HG03039 (cell line): ENCODE results near the gene CBX8.

Experiments used
- ATAC-seq: cut with Tn5 transposase; IDR thresholded peaks from one replicate; pipeline ENCODE4 v1.9.1; 2021; ENCODE audit warnings: mild to moderate bottlenecking, moderate library complexity; ENCODE audit not compliant: unreplicated experiment

The CBX8 gene

DNA sequence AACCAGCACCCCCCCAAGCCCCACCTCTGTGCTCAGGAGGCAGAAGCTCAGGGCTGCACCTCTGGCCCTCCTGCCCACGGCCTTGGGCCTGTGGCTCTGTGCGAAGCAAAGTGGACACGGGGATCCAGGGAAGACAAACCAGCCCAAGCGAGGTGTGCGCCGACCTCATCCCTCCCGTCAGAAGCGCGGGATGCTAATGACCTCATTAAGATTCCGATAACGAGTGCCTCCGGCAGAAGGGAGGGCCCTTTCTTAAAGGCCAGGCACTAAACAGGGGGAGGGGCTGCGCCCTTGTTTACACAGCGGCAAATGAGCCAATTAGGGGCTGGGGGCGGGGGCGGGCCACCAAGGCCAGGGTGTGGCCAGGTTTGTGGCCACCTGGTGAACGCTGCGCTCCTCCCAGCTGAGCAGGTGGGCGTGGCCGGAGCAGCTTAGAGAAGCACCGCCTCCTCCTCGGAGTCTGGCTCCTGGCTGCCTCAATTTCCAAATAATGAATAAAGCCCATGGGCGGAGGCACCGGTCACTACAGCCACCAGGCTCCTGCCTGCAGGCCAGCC is 39.2 kb upstream of the CBX8 start:
- ATAC-seq: no peak

DNA sequence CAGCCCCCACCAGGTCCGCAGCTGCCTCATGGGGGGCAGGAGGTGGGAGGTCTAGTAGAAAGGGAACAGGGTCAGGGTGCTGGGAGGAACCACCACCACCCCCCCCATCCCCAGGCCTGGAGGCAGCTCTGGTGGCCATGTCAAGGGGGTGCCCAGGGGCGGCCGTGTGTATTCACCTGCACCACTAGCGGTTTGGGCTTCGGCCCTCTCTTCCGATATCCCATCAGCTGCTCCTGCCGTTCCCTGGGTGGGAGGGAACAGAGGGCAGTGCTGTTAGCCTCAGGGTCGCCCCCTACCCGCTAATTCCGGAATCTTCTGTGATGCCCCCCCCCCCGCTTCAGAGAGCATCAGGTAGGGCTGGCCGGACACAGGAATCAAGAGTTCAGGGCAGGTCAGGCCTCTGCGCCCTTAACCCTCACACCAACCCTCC is 38.6 kb upstream of the CBX8 start:
- ATAC-seq: no peak

DNA sequence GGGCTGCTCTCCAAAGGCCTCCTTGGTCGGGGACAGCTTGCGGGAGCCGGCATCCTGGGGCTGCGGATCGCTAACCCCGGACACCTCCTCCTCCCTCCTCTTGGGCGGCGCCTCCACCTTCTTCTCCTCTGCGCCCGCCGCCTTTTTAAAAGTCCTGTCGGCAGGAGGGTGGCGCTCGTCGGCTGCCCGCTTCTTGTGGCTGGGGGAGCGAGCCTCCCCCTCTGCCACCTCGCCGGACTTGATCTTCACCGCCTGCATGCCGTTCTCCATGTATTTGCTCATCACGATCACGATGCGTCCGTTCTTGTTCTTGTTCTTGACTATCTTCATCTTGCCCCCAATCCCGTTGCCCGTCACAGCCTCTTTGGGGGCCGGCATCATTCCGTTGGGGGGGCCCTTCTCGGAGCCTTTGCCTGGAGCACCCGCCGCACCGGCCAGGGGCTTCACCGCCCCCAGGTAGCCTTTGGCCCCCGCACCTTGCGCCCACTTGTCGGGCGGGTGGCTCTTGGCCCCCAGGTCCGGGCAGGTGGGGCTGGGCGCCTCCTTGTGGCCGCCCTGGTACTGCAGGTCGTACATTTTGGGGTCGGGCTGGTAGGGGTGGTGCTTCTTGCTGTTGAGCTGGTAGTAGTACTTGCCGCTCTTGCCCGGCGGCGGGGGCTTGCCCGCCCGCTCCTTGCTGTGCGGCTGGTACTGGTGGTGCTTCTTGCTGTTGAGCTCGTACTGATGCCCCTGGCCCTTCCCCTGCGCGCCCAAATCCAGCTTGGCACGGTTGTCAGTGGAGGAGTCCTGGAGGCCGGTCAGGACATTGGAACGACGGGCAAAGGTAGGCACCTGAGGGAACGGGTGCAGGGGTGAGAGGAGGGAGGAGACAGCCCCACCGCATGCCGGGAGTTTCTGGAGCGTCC is 37.9 kb upstream of the CBX8 start:
- ATAC-seq: no peak

DNA sequence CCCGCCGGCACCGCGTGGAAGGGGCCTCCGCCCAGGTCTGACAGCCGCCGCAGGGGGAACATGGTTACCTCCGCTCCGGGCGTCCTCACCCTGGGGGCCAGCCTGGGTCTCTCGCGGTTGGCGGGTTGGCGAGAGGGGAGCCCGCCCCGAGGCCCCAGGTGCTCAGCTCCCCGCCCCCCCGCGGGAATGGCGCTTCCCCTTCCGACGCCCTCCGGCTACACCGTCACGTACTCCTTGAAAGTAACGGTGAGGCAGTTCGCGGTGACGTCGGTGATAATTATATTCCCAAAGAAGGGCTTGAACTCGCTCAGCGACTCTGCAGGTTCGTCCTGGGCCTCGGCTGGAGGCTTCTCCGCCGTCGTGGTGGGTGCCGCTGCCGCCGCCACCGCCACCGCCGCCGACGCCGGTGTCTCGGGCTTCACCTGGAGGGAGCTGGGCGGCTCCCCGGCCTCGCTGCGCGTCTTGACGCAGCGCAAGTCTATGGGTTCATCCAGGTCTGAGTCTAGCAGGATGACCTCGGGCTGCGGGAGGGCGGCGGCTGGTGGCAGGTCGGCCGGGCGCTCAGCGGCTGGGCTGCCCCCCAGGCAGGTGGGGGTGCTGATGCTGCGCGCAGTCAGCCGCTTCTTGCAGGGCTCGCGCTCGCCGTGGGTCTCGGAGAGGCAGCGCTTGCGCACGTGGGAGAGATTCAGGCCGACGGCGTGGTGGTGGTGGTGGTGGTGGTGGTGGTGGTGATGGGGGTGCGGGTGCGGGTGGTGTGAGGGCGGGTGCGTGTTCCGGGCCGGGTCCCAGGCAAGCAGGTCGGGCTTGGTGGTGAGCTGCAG is 37.1 kb upstream of the CBX8 start:
- ATAC-seq: no peak

DNA sequence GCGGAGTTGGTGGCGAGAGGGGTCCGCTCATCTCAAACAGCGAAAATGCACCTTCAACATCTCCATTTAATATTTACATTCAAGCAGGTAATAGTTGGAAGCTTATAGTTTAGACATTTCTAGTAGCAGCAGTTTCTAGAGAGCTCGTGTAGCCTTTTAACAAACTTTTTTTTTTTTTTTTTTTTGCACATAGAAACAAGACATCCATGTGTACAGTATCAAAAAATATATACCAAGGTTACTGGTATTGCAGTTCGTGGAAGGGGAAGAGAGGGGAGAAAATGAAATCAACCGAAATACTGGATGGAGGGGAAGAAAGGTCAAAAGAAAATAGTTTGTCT is 36.2 kb upstream of the CBX8 start:
- ATAC-seq: no peak

DNA sequence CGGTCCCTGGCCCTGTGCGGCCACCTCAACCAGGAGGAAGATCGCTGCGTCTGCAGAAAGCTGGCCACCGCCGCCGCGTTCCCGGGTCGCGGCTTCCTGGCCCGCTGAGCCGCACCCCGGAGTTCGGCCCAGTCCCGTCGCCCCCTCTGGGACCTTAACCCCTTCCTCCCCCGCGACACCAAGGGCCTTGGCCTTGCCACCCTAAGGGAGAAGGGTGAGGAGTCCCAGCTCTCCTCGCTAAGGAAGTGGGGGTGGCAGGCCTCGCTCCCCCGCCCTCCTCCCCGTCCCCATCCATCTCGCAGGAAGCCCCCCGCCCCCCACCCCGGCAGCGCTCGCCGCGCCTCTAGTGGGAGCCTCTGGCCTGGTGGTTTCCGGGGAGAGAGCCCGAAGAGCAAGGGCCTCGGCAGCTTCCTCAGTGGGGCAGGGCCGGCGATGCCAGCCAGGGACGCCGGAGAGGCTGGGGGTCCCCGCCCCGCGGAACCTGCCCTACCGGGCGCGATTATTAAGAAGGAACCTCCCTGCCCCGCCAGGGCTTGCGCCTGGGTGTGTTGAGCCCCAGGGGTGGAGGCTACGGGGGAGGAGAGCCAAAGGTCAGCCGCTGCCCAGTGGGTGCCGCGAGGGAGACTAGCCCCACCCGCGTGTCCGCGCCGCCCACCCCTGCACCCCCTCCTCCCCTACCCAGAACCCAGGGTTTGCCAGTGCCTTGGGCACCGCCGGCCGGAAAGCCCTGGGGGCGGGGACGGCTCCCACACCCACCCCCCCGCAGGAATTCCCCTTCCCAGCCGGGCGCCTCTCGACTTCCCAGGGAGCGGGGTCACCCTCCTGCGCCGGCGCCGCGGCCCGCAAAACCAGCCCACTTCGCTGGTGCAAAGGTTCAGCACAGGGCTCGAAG is 35.6 kb upstream of the CBX8 start:
- no peak for ATAC-seq

DNA sequence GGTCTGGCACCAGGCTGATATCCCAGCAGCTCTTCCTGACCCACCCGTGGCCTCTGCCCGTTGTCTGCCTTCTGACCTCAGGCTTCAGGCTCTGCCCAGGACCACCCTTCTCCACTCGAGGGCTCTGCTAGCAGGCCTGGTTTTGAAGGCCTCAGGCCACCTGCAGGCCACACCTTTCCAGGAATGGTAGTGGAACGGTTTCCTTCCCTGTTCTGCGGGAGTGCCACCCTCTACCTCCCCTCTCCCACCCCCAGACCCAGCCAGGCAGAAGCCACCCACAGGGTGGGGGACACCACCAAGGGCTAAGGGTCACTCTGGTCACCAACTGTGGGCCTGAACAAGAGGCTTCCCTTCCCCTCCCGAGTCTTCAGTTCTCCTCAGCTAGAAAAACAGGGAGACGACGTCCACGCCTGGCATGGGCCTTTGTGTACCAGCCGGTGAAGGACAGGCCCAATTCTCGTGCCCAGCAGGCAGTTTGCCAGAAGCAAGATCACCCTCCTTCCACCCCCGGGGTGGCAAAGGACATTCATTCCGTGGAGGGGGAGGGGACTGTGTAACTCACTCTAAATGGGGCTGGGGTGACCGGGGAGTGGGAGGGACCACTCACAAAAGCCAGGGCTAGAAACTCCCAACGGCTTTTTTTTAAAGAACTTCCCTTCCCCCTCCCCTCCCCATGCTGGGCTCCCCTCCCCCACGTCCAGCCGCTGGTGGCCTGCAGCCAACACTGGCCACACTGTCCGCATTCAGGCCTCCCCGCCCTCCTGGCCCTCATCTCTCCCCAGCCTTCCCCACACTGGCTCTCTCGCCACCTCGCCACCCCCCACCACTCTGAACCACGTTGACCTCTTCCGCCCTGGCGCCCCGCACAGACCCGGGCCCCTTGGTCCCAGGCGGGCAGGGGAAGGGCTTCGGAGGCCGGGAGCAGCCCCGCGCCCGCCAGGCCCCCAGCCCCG is 34.7 kb upstream of the CBX8 start:
- no peak for ATAC-seq

DNA sequence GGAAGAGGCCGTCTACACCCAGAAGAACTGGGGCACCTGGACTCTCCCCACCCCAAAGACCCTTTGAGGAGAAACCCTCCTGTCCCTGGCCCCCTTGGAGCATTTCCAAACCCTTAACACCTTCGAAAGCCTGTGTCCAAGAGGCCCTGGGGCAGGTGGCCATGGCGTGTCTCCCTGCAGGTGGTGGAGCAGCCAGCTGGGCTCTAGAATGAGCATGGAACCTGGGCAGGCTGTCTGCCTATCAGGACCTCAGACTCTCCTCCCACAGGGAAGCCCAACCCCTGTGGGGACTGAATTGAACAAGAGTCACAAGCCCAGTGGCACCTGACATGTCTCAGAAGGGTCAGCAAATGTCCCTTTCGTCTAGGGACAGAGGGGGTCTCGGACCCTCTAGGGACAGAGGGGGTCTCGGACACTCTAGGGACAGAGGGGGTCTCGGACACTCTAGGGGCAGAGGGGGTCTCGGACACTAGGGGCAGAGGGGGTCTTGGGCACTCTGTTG is 33.9 kb upstream of the CBX8 start:
- no peak for ATAC-seq

DNA sequence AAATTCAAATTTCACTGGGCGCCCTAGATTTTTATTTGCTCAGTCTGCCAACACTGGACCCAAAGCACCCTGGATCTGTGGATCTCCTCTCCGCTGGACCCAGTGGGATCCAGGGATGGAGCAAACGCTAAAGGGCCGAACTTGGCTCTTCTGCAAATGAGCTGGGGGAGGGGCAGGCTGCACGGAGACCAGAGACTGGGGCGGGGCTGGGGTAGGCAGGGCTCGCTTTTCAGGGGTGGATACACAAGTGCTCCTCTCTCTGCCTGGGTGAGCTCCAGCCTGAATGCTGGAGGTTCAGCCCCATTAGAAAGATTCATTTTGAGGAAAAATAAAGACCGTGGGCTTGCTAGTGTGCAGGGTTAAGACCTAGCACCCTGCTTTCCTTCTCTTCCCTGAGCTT is 33.4 kb upstream of the CBX8 start:
- no peak for ATAC-seq

DNA sequence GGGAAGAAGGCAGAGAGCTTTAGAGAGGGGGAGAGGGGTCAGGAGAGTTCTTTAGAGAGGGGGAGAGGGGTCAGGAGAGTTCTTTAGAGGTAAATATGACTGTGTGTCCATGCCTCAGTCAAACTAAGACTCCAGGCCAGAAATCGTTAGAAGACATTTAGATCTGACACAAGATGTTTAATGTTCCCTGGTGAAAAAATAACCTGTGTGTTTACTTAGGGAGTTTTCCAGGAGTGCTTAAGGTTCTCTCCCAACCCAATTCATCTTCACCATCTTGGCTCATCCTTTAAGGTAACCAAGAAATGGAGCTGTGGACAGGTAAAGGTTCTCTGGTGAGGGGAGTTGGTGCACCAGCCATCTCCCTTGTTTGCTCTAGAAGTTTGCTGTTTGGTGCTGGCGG is 32.6 kb upstream of the CBX8 start:
- no peak for ATAC-seq

DNA sequence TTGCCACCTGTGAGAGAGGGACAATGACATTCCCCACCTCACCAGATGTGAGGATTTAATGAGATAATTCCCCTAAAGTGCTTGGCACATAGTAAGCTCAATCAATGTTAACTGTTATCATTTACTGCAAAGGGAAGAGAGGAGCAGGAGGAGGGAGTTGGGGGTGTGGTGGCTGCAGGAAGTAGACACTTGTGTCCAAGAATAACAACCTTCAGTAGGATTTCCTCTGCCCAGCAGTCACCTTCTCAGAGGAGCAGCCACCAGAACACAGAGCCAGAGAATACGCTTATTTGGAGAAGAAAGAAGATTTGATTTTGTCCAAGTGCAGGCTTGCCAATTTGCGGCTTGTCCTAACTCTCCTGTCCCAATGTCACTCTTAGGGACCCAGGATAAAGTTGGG is 32.1 kb upstream of the CBX8 start:
- ATAC-seq: no peak

DNA sequence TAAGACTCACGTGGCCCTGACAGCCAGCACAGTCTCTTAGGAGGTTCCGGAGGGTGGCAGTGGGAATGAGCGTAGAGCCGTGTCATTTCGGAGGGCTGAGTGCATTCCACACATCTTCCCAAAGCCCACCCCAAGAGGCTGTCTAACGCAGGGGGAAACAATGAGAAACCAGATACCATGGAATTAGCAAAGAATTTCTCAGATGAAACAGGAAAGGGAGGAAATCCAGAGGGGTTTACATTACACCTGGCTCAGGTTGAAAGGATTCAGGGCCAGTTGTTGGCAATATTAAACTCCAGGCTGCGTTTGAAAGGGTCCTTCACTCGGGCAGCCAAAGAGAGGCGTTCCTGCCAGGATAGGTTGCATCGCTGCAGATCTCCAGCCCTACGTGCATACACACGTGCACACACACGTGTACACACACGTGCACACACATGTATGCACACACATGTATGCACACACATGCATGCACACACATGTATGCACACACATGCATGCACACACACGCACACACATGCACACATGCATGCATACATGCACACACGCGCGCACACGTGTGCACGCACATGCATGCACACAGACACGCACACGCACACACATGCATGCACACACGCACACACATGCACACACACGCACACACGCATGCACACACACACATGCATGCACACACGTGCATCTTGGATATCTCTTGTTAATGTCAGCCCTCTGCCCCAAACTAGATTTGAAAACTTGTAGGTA is 30.1 kb upstream of the CBX8 start:
- ATAC-seq: no peak

DNA sequence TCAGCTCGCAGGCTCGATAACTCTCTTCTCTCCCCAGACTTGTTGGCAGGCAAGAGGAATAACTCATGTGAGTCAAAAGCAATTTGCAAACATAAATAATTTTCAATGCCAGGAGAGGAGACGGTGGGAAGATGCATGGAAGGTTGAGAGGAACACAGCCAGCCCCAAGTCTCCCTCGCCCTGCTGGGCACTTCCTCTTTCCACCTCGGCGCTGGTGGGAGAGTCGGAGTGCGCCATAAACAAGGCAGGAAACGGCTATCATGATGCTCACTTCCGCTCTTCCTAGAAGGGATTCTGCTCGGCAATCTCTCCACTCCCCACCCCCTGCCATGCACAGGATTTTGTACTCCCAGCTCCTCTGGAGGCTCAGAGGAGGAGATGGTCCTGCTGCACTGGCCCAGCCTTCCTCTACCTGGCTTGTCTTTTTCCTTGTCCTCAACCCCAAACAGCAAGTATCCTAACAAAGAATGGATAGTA is 29.4 kb upstream of the CBX8 start:
- ATAC-seq: no peak

DNA sequence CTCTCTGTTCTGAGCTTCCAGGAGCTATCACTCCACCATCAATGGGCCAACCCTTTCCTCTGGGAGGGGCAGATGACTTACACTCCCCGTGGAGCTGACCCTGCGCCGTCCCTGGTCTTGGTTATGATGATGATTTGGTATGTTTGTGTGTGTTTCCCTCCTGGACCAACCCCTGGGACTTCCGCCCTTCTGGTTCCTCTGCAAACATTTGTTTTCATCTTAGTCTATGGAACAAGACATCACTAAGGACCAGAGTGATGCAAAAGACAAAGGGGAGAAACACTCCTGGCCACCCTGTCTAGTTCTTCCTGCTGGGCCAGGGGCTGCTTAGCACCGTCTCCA is 28.7 kb upstream of the CBX8 start:
- no peak for ATAC-seq

DNA sequence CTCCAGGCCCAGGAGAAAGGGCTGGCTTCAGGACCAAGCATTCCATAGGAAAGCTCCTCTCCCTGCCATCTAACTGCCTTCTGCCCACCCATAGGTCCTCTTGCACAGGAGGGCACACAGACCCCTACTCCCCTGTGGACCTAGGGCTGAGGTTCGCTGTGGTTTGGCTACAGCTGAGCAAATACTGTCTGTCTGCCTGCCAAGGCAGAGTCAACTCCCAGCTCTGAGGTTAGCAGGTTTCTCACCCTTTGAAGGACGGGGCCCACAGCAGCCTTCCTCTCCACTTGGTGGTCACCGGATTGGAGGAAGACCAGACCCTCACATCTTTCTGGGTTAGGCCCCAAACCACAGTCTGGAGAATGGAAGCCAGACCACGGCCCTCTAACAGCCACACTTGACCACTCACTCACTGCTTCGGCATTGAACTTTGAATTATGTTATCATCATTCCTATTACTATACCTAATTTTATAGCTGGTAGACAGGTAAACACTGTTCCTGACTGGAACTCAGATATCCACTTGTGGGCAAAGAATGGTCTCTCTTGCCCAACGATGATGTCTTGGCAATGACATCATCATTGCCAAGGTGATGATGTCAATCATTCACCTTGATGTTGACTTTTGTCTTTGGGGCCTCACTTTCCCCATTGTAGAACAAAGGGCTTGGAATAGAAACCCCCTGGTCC is 28.2 kb upstream of the CBX8 start:
- no peak for ATAC-seq

DNA sequence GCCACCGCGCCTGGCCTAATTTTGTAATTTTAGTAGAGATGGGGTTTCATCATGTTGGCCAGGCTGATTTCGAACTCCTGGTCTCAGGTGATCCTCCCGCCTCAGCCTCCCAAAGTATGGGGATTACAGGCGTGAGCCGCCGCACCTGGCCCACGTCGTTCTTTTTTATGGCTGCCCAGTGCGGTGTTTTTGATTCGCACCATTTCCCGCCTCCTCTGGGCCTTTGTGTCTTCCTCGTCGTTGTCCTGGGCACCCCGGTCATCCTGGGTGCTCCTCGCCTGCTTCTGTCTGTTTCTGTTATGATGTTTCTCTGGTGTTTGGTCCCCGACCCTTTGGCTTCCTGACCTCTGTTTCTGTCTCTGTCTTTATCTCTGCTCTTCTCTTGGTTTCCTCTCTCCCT is 27.4 kb upstream of the CBX8 start:
- no peak for ATAC-seq

DNA sequence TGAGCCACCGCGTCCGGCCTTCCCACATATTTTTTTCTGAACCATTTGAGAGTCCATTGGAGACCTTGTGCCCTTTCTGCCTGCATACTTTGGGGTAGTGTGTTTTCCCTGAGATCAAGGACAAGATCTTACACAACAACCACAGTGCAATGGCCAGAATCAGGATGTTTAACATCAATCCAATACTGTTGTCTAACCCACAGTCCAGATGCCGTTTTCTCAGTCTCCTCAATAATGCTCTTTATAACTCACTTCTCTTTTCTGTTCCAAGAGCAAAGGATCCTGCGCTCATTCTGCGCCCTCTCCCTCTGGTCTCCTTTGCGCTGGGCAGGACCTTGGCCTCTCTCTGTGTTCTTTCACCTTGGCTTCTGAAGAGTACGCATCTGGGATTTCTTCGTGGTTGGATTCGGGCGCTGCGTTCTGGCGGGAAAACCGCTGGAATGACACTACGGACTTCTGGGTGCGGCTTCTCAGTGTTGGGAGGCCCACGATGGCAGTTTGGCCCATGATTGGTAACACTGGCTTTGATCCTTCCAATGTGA is 25.8 kb upstream of the CBX8 start:
- ATAC-seq: no peak
